CD4-positive, alpha-beta T cell treated with Interferon gamma for 1 hour (primary cell): ENCODE results near the gene PTGDR2.
"Not testable (repeated sequence)": the region's sequence is repeated elsewhere in the genome, so short reads cannot be mapped to it uniquely, and the experiment has no call there.

Experiments
- DNase-seq: peaks from one replicate; pipeline ENCODE4 v3.0.0-alpha.2; 2020

Gene PTGDR2

DNA sequence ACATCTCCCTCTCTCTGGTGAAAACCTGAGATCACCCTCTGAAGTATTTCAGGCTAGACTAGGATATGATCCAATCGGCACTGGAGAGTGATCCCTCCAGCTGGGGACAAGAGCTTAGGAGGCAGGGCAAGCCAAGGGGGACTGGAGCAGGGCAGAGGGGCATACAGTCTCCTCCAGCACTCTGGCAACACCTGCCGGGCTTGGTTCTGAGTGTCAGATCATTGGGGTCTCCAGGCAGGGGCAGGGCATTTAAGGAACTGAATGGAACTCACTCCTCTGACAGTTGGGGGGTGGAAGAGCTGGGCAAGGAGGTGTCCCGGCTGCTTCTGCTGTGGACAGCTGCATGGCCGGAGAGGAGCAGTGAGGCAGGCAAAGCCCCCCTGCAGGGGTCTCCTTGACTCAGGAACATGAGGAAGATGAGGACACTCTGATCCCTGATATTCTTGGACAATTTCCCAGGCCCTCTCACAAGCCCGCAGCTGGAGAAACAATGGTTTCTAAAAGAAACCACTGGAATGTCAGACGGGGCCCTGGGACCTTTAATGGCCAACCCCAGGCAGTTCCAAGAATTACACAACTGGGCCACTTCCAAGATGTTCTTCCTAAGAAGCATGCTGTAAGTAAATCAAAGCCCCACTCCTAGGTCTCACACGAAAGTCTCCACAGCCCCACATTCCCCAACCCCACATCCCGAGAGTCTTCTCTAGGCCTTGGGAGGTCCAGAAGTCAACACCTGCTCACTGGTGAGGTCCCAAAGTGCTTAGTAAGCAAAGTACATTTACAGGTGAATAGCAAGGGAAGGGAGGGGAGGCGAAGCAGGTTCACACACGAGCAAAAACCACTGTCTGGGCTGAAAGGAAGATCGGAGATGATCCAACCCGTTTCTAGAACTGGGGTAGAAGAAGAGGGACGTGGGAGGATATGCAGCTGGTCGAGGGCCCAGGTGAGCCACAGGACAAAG lies 15.0 kb downstream of the PTGDR2 start:
- DNase-seq: no peak

DNA sequence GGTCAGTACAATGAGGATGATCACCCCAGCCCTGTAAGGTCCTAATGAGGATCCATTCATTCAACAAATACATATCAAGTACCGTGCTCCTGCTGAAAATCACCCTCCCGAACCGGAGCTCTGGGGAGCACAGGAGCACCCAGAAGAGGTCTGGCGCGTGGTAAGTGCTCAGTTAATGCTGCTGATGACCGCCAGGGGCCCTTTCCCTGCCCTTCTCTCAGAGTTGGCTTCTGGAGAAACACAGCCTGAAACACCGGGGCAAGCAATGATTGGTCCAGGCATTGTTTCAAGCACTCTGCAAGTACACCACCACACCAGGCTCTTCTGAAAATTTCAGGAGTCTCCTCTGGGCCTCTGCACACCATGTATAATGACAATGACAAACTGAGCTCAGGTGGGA lies 17.6 kb downstream of the PTGDR2 start:
- DNase-seq: no peak

DNA sequence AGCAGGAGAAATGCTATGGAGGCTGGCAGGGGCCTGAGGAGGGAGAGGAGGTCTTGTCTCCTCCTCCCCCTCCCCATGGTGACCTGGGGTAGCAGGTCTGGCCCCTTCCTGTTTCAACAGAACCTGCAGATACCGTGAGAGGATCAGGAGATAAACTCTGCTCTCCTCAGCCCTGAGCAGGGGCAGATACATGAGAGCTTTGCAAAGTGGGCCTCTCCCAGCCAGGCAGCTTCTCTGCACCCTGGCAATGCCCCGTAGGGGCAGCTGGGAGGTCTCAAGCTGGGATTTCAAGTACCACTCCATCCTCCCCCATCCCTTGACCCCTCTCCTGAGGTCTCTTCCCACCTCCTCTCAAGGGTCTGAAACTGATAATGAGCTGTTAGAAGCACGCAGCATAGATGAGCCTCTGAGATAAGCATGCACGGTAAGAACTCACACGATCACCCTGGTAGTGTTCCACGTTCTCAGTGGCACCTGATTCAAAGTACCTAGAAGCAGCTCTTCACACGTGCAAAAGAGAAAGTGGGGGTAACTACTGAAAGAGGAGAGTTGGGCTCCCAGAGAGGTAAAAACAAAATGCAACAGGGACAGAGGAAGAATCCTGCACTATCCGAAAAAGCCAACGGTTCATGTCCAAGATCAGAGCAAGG lies 18.8 kb downstream of the PTGDR2 start:
- DNase-seq: no peak

DNA sequence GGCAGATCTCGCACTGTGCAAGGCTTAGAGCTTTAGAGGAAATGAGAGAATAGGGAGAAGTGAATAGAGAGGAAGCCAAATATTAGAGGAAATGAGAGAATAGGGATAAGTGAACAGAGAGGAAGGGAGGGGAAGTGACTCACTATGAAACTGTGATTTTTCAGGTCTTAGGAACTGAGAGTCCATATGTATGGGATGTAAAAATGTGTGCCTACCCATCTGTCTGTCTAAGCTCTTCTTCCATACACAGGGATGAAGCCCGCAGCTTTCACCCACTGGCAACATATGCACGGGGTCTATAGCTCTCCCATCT lies 20.3 kb downstream of the PTGDR2 start:
- DNase-seq: no peak

DNA sequence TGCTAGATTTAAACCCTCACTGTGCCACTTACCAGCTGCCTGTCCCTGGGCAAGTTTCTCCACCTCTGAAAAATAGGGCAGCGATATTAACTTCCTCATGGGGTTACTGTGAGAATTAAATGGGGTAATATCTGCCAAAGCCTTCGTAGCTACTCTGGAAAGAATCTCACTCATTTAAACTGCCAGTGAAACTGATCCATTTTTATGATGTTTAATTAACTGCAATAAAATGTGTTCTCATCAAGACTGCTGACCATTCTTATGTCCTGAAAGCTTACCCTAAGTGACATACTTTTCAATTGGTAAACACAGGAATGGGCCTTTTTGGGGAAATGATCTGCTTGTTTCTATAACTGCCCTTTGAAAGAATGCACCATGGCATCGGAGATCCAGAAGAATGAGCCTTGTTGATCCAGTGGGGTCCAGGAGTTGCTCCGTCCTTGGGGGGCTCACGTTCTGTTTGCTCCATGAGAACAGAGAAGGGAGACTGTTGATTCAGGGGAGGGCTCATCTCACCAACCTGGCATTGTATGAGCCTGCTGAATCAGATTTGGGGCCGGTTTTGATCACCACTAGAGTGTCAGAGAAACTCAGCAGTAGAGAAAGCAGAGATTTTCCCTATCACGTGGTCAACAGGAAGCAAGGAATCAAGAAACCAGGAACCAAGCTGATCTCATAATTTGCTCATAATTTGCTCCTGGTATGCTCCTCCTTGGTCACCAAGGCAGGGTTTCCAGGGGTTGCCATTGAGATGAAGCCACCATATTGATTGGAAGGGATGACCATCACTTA lies 20.8 kb downstream of the PTGDR2 start:
- DNase-seq: no peak

DNA sequence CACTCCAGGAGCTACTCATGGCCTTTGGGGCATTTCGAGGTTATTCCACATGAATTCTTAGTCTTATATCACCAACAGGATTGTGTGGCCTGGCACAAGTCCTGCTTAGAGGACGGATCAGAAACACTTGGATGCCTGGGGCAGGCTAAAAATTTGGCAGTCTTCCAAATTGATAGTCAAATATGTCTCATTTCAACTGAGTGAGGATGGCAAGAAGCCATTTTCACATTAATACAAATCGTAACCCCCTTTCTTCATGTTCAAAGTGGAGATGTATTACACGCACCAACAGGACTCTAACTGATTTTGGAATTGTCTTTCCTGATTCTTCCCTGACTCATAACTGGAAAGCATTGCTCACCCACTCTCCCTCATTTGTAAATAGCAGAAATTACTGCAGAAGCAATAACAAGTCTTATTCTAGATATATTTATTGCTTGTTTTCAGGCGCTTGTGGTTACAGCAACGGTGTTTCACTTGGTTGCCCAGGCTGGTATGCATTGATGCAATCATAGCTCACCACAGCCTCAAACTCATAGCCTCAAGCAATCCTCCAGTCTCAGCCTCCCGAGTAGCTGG lies 24.2 kb downstream of the PTGDR2 start:
- no peak for DNase-seq

DNA sequence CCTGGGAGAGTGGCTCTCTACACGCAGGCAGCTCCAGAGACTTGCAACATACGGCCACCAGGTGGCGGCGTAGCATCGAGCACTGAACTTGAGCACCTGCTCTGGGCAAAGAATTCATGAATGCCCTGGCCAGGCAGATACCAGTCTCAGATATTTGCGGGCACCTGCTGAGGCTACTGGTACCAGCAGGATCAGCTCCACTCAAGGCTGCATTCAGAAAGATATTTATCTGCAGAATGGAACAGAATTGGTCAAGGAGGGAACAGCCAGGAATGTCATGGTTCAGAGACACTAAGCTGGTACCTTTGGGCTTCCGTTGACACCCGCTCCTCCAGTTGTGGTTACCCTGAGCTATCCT lies 24.6 kb downstream of the PTGDR2 start:
- DNase-seq: peak; percentile 72

DNA sequence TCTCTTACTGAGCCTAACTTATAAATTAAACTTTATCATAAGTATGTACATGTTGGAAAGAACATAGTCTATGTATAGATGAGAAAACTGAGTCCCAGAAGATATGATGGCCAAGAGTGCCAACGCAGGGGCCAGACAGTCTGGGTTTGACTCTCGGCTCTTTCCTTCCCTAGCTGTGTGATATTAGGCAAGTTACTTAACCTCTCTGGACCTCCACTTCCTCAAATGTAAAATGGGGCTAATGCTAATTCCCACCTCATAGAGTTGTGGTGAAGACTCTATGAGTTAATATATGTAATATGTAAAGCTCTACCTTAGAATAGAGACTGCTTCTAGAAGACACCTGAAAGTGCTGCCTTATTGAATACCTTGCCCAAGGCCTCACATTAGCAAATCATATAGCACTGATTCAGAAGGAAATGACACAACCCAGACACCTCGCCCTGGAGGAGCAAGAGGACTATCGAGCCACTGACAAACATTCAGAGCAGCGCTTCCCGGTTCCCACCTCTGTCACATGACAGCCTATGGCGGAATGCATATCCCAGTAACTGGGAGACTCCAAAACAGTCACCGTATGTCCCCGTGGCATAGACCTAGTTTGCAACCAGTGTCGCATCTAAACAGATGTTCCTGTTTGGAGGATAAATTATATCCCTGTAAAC lies 25.1 kb downstream of the PTGDR2 start:
- DNase-seq: no peak

DNA sequence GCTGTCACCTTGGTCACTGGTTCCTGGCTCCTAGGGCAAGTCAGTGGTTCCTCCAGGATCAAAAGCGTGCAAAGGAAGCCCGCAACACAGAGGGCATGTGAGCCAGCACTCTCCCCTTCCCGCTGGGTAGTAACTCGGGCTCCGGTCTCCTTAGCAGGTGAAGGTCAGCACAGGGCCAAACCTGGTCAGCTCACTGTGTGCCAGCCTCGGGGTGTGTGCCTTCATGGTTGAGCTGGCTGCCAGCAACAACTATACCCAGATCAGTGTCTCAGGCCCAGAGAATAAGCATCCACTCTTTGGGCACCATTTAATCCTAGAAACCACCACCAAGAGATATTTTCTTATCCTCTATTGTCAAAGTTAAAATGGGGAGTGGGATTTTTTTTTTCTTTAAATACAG lies 30.0 kb downstream of the PTGDR2 start:
- DNase-seq: no peak

DNA sequence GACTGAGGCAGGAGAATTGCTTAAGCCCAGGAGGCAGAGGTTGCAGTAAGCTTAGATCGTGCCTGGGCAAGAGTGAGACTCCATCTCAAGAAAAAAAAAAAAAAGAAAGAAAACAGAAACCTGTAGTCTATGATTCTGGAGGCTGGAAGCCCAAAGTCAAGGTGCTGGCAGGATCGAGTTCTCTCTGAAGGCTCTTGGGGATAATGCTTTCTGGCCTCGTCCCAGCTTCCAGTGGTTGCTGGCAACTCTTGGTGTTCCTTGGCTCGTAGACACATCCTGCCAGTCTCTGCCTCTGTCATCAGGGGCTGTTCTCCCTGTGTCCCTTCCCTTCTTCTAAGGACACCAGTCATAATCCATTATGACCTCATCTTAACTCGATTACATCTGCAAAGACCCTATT lies 30.6 kb downstream of the PTGDR2 start:
- no peak for DNase-seq

DNA sequence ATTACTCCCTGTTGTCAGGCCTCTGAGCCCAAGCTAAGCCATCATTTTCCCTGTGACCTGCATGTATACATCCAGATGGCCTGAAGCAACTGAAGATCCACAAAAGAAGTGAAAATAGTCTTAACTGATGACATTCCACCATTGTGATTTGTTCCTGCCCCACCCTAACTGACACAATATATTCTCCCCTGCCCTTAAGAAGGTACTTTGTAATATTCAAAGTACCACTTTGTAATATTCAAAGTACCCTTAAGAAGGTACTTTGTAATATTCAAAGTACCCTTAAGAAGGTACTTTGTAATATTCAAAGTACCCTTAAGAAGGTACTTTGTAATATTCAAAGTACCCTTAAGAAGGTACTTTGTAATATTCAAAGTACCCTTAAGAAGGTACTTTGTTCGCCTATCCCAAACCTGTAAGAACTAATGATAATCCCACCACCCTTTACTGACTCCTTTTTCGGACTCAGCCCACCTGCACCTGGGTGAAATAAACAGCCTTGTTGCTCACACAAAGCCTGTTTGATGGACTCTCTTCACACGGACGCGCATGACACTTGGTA lies 31.9 kb downstream of the PTGDR2 start:
- DNase-seq: not testable (repeated sequence)

DNA sequence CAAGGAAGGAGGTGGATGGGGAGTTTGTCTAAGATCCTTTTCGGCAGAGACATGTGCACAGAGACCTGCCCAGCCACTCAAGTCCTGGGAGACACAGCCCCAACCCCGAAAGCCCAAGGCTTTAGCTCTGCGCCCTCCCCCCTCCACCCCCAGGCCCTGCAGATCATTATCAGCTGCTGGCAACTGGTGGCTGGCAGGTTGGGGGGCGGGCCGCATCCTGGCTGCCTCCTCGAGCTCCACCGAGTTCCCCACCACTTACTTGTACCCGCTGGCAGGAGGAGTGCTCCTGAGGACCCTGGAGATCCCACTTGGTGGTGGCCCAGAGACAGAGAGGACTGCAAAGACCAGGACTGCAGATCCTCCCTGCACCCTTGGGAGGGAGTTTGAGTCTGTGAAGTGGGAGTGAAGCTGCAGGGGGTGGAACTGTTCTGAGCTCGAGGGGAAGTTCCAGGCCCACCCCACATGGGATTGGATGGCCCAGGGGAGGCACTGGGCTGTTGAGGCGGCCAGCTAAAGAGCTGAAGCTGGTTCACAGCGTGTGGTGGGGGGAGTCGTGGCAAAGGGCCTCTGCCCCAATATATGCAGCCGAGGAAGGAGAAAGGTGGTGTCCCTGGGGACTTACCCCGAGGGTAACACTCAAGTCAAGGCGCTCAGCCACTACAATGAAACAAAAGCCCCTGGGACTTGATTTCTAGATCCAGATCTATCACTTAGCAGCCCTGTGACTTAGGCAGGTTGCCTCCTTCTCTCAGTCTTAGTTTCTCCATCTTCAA lies 33.7 kb downstream of the PTGDR2 start:
- DNase-seq: no peak

DNA sequence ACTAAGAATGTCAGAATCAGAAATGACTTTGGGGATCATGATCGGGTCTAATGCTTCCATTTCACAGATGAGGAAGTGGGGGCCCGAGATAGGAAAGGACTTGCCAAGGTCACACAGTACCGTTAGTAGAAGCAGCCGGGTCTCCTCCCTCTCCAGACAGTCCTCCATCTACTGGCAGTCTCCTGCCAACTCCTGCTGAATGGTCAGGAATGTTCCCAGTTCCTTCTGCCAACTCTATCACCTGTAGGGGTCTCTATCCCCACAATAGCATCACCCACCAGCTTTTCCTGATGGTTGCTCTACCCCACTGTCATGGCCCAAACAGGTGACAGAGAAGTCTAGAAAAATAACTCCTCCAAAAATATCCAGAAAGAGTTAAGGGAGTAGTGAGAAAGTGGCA lies 37.7 kb downstream of the PTGDR2 start:
- DNase-seq: no peak

DNA sequence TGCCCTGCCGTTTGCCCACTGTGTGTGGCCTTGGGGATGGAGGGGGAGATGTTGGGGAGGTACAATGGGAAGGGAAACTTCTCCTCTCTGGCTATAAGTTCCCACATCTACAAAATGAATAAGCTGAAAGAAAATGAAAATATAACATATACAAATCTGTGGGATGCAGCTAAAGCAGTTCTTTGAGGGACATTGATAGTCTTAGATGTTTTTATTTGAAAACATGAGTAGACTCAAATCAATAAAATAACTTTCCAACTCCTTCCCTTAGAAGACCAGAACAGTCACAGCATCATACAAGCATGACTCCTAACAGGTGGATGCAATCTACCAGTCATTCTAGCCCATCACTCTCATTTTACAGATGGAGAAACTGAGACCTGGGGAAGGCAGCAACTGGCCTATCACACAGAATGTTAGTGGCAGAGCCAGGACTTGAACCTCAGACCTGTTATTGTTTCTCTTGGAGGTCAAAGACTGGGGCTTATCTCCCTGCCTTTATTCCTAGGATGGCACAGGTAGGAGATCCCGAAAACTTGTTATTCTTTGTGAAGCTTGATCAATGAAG lies 39.1 kb downstream of the PTGDR2 start:
- DNase-seq: no peak

DNA sequence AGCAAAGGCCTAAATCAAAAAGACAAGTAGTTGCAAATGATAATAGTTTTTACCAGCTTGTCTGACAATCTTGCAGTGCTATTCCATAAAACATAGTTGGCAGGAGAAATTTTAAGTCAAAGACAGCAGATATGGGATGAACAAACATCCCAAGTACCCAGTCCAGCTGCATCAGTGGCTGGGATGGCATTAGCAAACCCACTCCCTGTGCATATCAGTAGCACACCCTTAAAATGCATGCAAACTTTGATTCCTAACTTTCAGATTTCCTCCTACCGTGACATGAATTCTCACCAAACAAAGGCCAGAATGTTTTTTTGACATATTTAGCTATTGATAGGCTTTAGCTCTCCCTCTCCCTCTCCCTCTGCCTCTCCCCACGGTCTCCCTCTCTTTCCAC lies 41.6 kb downstream of the PTGDR2 start:
- no peak for DNase-seq

DNA sequence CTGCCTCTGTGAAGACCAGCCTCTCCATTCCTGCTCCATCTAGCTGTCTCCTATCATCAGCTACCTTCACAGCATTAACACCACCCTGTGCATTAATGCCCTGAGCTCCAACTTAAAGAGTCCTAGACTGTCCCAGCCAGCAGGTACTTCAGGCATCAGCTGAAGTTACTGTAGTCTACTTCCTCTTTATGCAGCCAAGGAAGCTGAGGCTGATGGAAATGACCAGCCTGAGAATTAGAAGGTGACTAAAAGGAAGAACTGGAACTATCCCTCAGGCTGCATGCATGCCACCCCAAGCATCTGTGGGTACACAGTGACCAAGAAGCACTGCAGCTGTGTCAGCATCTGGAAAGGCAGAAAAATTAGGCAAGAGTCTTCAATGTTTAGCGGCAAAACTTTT lies 42.4 kb downstream of the PTGDR2 start:
- DNase-seq: no peak

DNA sequence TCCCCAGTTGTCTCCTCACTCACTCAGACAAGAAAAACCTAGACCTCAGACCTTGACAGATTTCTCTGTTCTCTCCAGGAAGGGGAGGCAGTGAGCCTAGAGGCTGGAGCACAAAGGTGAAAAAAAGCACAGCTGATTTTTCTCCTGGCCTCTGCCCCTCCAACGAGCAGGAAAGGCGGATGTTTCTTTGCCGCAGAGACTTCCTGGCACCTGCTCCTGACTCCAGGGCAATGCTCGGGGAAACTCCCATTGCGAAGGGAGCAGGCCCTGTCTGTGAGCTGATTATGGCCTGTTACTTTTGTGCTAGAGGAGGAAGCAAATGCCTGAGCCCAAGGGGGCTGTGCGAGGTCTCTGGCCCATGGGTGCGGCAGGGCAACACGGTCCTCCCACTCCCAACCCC lies 45.2 kb downstream of the PTGDR2 start:
- no peak for DNase-seq

DNA sequence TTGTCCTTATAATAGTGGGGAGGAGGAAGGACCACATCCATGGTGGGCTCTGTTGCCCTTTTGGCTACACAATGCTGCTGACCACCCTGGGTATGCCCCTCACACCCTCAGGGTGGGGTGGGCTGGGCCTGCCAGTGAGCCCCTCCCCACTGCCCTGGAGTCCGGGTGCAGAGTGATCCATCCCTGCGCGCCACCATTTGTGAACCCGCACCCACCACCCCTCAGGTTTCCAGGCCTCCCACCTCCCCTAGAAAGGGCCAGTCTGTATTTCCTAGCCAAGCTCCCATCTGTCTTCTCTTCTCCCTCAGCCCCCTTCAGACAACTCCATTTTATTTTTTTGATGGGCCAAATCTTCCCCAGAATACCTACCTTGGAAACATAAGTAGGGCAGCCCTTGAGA lies 45.6 kb downstream of the PTGDR2 start:
- DNase-seq: no peak

DNA sequence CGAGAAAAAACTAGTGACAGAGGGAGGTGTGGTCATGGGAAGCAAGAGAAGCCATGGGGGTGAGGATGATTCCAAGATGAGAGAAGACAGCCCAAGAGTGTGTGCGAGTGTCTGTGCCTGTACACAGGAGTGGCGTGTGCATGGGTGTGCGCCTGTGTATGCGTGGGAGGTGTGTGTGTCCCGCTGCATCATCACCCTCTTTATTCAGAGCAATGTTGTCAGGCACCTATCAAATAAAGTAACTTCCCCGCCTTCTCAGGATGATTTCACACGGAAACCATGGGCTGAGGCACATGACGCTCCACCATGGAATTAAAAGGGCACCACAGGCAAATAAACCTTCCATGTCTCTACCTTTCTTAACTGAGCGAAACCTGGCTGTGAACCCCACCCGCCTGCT lies 46.1 kb downstream of the PTGDR2 start:
- DNase-seq: no peak

DNA sequence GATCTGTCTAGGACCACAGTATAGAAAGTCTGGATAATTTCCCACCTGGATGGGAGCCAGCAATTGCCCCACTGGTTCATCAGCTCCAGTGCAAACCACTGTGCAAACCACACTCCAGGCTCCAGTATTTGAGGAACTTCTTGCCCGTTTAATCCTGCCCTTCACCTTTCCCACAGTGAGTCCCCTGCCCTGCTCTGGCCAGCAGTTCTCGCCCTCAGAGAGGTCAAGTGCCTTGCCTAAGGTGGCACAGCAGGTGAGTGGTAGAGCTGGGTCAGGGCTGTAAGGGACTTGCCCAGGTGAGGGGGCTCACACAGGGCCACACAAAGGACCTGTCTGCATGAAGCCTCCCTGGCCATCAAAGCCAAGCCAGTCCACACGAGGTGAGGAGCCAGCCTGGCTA lies 46.5 kb downstream of the PTGDR2 start:
- DNase-seq: no peak

DNA sequence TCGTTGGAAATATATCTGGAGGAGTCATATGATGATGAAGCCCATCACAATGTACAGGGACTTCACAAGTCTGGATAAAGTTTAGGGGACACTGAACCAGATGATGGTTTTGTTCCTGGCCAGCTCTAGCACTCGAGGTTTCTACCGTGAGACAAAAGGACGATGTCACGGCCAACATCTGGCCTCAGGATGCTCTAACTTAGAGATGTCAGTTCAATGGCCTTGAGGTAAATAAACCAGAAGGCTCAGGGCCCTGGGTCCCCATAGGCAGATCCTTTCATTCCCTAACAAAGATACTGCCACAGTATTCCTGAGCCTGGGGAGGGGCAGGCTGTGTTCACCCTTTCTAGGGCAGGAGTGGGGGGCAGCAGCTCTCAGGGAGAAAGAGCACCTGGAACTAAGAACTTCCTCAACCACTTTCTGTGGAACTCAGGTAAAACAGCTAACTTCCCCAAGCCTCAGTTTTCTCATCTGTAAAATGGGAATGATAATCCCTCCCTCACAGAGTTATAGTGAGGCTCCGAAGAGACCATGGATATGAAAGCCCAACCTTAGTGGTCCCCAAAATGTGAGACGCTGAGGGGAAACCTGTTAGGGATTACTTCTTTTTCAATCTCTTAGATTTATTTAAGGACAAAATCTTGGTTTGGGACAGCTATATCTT lies 52.3 kb downstream of the PTGDR2 start:
- no peak for DNase-seq
